SW480 (cell line): ENCODE measurements around the gene HMGB2.

ENCODE experiments used
- DNase-seq: peaks from one replicate; pipeline ENCODE4 v3.0.0-alpha.2; 2016; ENCODE audit warnings: low spot score

HMGB2 gene

DNA sequence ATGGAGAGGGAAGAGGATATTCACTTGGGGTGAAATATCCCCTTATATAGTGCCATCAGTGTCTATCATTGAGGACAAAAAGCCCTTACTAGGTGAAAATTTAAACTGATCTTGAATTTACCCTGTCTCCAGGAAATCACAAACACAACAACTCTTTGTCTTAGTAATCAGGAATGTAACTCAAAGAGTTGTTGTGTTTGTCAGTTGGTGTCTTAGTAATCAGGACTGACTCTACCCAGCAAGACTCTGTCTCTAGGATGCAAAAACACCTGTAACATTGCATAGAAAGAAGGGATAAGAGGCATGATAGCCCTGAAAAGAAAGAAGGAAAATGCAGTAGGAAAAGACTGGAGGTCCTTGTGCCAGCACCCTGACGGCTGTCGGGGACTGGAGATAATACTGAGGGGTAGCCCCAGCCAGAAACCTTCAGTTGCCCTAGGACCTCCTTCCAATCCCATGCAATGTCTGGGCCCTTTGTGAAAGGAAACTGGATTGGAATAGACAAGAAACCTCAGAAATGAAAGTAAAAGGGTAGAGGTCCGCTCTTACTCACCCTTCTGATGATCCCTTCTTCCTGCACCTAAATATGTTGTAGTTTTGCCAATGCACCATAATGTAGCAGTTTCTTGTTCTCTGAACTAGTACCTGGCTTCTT, 45.3 kb downstream of the HMGB2 start:
- DNase-seq: no peak

DNA sequence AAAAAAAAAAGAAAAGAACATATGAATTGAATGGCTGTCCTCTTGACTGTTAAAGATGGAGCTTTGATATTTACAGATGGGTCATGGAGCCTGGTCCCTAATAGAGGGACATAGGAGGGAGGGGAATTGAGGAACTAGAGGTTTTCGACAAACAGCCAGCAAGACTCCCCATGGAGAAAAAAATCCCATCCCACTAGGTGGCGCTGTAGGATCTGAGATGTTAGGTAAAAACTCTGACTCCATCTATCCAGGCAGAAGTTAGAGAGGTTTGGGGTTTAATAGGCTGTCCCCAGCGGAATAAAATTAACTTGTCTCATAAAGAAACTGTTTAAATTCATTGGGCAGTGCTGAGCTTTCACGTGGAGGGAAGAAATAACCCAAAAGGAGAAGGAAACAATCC, 45.9 kb downstream of the HMGB2 start:
- no peak for DNase-seq

DNA sequence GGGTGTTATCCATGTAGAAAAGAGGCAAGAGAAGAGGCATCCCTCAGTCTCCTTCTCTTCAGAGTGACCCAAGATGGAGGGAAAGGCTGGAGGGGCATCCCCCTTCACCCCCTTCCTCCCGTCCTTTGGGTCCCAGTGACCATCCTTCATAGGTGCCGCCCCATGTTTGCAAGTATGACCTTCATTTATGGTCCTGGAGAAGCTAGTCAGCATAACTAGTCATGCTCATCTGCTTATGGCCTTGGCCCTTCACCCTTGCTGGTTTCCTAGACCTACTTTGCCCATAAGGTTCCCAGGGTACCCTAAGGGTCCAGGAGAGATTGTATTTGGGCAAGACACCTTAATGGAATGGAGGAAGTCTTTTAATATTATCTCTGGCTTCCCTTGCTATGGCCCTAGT, 46.7 kb downstream of the HMGB2 start:
- DNase-seq: no peak

DNA sequence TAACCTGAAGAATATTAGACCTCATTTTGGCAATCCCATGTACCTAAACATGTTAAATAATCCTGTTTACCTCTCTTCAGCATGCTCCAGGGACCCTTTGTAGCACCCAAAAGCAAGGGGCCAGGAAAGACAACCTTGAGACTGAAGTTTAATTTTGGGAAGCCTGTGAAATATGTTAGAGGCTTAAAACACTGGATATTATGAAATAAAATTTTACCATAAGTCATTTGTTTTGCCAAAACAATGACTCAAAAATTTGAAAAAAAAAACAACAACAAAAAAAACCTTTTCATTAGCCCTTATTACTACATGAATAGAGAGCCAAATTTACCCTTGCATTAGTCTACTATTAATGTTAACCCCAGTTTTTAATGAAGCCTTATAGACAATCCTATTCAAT, 49.7 kb downstream of the HMGB2 start:
- DNase-seq: no peak

DNA sequence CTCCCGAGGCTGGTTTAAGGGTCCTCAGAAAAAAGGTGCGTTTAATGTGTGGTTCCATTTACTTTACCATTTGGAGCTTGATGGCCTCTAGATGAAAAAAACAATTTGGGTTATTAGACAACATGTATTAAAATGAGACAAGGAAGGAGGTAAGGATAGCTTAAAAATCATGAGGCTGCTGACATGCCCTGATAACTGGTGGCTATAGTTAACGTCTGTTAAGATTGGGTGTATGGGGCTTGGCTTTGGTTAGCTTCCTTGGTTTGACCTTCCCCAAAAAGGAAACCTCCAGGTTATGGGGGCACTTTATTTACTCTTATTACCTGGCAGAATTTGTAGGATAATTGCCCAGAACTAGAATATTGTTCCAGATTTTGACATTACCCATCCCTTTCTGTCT, 51.5 kb downstream of the HMGB2 start:
- DNase-seq: no peak

DNA sequence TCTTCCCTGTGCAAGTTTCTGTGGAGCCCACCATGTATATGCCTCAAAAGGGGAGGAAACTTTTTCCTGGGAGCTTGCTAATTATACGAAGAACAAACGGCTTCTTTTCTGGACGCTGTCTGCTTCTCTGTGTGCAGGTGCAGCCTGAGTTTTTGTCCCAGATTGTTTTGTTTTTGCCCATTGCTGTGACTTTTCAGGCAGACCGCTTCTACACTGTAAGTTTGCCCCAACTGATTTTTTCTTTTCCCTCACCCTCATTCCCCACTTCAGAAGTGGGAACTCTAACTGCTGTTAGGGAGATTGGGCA, 51.9 kb downstream of the HMGB2 start:
- DNase-seq: no peak

DNA sequence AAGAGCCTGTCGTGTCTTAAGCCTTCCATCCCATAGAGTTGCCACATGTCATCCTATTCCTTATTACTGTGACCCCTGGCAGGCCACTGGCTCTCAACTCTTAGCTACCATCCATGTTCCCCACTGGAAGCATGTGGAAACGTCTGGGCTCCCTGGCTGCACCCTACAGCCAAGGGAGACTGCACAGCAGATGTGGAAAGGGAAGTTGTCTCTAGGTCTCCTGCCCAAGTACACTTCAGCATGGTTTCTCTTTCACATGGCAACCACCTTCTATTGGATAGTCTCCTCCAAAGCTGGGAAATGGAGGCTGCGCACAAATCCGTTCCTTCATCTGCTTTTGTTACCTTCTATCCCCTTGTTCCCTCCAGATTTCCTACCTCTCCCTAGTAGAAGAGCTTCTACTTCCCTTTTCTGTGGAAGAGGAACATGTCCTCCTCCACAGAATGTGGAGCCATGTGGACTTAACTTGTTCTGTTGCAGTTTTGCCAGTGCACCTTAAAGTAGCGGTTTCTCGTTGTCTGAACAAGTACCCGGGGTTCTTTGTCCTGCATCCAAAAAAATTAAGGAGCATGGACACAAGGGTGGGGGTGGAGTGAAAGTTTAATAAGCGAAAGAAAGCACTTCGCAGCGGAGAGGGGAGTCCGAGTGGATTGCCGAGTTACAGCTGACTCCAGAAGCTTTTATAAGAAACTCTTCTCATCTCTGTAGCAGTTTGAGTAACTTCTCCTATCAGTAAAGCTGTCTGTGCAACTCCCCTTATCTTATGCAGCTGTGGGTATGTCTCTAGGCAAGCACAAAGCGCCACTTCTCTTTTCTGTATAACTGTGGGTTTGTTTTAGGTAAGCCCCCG, 52.5 kb downstream of the HMGB2 start:
- DNase-seq: no peak
